ENCODE measurements around the gene YBEY.
A peak's percentile ranks its signal among the peaks of the same experiment; 100 is the strongest.
"Not testable (repeated sequence)": the region's sequence is repeated elsewhere in the genome, so short reads cannot be mapped to it uniquely, and the experiment has no call there.

Gene YBEY

GRCh38 chr21:46285761-46286647 is at the start of gene YBEY:
YBEY (plus strand) TSS chr21:46286342; CDS start chr21:46286914, 572 bp downstream.
- DNase-seq = peak; percentile 80

DNA sequence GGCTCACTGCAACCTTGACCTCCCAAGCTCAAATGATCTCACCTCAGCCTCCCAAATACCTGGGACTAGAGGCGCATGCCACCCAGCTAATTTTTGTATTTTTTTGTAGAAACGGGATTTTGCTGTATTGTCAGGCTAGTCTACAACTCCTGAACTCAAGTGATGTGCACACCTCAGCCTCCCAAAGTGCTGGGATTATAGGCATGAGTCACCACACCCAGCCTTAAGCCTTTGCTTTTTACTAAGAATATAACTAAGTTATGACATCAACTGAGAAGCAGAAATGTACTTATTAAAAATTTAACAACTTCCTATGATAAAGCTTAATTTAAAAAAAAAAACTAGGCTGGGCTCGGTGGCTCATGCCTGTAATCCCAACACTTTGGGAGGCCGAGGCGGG is 48.7 kb upstream of the YBEY start:
- DNase-seq = no peak

- DNase-seq = no peak
These were observed 46.3 kb upstream of the YBEY start for GRCh38 chr21:46239817-46240325.

DNA sequence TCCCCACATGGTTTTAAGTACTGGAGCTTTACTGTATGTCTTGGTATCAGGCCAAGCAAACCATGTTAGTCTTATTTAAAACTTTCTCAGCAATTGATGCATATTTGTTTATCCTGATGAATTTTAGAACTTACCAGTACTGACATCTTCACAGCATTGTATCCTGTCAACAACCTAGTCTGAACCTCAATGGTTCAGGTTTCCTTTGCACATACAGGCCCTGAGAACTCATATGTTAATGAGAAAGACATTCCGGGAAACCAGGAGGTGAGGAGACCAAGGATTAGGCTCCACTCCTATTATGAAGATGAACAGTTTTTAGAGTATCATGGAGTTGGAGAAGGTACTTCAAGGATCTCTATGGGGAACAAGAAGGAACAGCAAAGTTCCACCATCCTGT is 44.6 kb upstream of the YBEY start:
- not testable (repeated sequence) for DNase-seq

DNA sequence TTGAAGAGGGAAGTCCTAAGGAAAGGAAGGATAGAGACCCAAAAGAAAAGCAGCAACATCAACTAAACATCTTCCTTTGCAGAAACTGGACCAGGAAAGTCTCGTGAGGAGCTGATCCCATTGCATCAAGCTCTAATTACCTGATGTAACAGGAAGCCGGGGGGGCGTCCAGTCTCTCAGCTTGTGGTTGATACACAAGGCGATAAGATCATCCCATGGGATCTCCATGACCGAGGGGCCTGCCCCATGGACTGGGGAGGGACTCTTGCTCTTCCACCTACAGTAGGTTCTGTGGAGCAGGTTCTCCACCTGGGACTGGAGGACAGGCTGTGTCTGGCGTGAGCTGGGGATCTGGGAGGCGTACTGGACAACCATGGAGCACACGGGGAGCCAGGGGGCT is 42.8 kb upstream of the YBEY start:
- no peak for DNase-seq

DNA sequence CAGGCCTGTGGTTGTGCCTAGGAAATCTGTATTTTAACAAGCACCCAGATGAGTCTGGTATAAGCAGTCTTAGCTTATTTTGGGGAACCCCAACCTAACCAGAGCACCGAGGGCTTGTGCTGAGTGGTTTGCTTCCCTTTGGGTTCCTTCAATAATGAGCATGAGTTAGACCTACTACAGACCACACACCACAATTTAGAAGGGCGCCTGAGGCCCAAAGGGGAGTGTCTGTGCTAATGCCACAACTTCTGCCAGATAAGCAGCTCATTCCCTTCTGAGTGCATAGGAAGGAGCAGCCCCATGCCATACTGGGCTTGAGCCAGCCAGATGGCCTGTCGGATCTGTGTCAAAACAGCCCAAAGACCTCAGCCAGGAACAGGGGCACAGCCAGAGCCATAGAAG is 42.2 kb upstream of the YBEY start:
- DNase-seq = no peak

DNA sequence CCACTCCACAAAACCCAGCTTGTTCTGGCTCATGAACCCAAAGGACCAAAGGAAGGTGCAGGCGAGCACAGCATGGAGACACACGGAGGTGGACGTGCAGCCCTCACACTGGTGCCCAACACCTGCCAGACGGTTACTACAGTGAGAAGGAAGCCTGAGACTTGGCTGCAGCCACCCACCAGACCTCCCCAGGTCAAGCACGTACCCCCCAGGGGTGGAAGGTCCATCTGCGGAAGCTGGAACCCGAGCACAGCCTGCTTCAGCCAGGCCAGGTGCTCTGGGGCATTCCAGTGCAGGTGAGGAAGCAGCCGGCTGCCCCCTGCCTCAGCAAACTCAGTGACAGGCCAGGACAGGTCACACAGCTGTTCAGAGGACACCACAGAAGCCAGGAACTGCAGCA is 41.5 kb upstream of the YBEY start:
- no peak for DNase-seq

- DNase-seq = no peak
These were observed 40.8 kb upstream of the YBEY start for GRCh38 chr21:46245213-46245915.

DNA sequence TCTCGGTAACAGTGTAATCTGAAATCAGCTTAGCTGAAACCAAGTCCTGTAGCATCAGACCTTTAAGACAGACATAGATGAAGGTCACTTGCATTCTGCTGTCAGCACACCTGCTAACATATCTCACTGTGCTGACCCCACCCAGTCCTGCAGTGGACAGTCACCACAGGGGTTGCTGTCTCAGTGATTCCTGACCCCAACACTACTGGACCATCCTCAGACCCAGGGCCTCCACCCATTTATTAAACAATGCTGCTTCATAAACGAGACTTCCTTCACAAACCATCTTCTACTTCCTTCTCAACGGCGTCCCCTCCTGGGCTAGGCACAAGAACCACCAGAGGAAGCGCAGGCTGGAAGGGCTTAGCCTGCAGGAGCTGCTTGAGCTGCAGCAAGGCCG is 39.8 kb upstream of the YBEY start:
- no peak for DNase-seq

DNA sequence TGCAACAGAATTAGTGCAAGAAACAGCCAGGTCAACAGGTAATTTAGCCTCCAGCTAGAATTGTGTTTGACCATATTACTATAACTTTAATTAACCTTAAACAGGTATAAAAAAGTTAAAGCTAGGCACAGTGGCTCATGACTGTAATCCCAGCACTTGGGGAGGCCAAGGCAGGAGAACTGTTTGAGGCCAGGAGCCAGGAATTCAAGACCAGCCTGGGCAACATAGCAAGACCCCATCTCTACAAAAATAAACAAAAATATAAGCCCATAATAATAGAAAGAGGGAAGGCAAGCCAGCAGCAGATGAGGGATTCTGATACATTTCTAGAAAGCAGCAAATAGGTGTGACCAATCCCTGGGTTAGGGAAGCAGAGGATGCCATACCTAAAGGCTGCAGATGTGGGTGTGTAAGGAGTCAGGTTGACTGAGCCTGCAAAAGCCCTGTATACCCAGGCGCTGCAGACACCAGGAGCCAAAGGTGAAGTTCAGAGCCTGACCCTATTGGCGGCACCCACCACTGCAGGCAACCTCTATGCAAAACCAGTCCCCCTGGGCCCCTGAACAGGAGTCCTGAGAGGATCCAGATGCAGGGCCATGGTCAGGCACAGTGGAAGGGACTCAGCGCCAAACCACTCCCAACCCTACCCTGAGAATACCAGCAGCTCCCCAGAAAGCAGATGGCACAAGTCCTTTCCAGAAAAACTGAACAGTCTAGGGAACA is 38.3 kb upstream of the YBEY start:
- no peak for DNase-seq

GRCh38 chr21:46248422-46248782 is 37.7 kb upstream of the YBEY start:
- DNase-seq = no peak

DNA sequence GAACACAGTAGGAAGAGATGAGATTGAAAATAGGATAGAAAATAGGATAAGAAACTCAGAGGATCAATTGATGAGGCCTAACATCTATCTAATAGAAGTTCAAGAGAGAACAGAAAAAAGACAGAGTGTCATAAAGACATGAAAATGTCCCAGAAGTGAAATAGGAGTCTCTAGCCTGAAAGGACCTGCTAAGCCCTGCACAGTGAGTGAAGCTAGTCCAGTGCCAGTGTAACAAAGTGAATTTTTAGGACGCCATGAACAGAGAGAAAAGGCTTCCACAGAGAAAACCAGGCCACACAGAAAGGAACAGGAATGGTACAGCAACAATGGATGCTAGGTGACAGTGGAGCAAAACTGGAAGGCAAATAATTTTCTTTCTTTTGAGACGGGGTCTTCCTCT is 37.3 kb upstream of the YBEY start:
- DNase-seq = no peak

- DNase-seq = no peak
These were observed 35.9 kb upstream of the YBEY start for GRCh38 chr21:46250146-46250725.

GRCh38 chr21:46252840-46253239 is 33.3 kb upstream of the YBEY start:
- DNase-seq = no peak

GRCh38 chr21:46253610-46254124 is 32.5 kb upstream of the YBEY start:
- DNase-seq = no peak

DNA sequence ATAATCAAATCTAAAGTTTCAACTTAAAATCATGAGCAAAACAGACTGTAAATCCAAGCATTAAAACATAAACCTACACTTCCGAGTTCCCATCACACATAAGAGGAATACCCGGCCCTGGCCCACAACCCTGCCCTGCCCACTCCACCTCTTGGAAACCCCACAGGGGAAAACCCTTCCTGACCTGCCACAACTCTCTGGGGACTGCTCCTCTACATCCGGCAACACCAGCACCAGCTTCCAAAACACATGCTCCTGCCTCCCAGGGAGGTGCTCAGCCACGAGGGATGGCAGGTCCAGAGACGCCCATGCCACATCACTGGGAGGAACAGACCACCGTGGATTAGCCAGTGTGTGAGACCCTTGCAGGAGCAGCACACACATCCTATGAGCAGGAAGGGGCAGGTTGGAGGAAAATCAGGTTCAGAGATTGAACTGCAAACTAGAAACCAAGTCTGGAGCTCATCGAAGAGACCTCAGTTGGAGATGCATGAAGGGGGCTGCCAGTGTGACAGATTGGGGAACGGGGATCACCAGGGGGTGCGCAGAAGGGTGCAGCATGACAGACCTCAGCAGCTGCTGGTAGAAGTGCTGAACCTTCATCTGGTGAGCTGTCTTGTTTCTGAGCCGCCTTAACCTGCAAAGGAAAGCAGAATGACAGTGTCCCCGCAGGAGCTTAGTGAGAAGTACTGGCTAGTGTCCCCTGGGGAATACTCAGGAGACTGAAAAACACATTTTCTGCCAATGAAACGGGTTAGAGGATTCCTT is 31.8 kb upstream of the YBEY start:
- DNase-seq = no peak

- DNase-seq = no peak
These were observed 31.0 kb upstream of the YBEY start for GRCh38 chr21:46255166-46255565.

- no peak for DNase-seq
These were observed 30.3 kb upstream of the YBEY start for GRCh38 chr21:46255758-46256337.

GRCh38 chr21:46256501-46256994 is 29.6 kb upstream of the YBEY start:
- DNase-seq = no peak

- DNase-seq = no peak
These were observed 22.0 kb upstream of the YBEY start for GRCh38 chr21:46264046-46264689.

- no peak for DNase-seq
These were observed 21.4 kb upstream of the YBEY start for GRCh38 chr21:46264690-46265144.

Measured in DMS79 (cell line).